CMK (cell line): Measurements from ENCODE around the gene ZNRD2.
A peak's percentile ranks its signal among the peaks of the same experiment; 100 is the strongest.

Experiments used
- DNase-seq: peaks from one replicate; pipeline ENCODE4 v3.0.0-alpha.2; 2010; ENCODE audit warnings: low read depth

ZNRD2 gene

GRCh38 chr11:65573391-65574079 is 3.3 kb downstream of the ZNRD2 start:
- no peak for DNase-seq

GRCh38 chr11:65574109-65574810 is 4.0 kb downstream of the ZNRD2 start:
- DNase-seq = peak; percentile 99

GRCh38 chr11:65574811-65575567 is 4.7 kb downstream of the ZNRD2 start:
- no peak for DNase-seq

- DNase-seq = peak; percentile 78
Measured at GRCh38 chr11:65575568-65576231, 5.4 kb downstream of the ZNRD2 start, which contains the start of gene EHBP1L1. EHBP1L1 (plus strand) TSS chr11:65576053; CDS start chr11:65576303, 250 bp downstream.

- DNase-seq = no peak
Measured at GRCh38 chr11:65576232-65576866, 6.1 kb downstream of the ZNRD2 start.

DNA sequence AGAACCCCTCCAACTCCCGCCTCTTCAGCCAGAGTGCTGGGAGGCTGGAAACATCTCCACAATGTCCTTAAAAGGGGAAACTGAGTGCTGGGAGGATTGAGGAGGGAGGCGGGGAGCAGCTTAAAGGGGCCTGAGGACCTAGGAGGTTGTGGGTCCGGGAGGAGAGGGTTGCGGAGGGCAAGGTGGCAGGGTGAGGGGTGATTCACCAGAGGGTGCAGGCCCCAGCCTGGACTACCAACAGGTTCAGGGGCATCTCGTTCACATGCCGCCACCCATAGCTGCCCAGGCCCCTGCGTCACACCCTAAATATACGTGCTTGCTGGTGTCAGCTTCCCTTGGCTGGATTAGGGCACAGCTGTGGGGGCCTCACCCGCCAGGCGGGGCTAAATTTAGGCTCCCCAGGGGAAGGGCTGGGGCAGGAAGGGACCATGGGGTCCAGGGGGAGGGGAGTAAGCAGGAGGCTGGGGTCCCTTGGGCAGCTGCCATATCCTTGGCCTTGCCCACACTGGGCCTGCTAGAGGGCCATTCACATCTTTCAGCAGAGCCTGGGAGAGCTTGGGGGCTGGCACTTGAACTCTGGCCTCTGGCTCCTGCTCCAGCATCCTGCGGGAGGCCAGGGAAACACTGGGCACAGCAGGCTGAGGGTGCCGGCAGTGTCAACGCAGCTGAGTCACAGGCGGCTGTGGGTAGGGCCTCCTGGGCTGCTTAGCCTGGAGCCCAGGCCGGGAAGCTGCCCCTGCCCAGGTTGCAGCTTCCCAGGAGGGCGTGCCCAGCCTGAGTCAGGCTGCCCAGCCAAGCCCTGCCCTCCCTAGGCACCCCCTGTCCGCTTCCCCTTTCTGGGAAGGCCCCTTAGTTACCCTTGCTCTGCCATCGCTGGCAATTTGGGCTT is 6.8 kb downstream of the ZNRD2 start:
- DNase-seq = no peak

- DNase-seq = no peak
Measured at GRCh38 chr11:65577756-65578109, 7.5 kb downstream of the ZNRD2 start.

DNA sequence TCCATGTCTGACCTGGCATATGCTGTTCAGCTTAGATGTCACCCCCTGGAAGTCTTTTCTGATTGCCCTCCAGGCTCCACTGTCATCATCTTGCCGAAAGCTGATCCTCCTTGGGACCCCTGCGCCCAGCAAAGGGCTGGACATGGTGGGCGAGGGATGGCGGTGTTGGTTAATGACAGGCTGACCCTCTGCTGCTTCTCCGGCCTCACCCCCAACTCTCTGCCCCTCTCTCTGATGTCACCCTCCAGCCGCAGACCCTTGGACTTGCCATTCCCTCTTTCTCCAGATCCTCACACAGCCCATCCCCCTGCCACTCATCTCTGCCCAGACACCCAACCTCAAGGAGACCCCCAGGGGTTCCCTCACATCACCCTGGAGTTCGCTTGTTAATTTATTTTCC is 7.9 kb downstream of the ZNRD2 start:
- DNase-seq = no peak

GRCh38 chr11:65578667-65579066 is 8.4 kb downstream of the ZNRD2 start:
- DNase-seq = no peak

DNA sequence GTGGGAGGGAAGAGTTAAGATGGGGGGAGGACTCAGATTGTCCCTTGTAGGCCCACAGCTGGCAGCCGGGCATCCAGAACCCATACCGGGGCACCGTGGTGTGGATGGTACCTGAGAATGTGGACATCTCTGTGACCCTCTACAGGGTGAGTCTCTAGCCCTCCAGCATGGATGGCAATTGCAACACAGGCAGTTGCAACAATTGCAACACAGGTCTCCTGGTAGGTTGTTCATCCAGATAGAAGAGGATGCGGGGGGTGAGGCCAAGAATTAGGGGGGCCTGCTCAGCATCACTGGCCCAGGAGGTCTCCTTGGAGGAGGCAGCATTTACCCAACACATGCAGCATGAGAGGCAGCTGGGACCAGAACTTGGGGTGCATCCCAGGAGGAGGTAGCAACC is 9.0 kb downstream of the ZNRD2 start:
- no peak for DNase-seq

GRCh38 chr11:65580031-65580692 is 9.9 kb downstream of the ZNRD2 start:
- DNase-seq = no peak

- no peak for DNase-seq
Measured at GRCh38 chr11:65580756-65581155, 10.5 kb downstream of the ZNRD2 start.

DNA sequence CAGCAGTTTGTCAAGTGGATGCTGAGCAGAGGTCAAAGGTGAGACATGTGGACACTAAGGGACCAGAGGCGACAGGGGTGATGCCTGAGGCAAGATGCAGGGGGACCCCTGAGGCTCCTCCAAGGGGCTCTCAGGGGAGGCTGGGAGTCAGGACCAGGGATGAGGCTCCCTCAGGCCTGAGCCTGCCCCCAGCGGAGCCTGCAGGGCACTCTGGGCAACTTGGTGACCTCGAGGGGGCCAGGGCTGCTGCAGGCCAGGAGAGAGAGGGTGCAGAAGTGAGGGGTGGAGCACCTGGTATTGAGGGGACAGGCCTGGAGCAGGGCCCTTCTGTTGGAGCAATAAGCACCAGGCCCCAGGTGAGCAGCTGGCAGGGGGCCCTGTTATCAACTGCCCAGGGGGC is 11.7 kb downstream of the ZNRD2 start:
- DNase-seq = no peak

DNA sequence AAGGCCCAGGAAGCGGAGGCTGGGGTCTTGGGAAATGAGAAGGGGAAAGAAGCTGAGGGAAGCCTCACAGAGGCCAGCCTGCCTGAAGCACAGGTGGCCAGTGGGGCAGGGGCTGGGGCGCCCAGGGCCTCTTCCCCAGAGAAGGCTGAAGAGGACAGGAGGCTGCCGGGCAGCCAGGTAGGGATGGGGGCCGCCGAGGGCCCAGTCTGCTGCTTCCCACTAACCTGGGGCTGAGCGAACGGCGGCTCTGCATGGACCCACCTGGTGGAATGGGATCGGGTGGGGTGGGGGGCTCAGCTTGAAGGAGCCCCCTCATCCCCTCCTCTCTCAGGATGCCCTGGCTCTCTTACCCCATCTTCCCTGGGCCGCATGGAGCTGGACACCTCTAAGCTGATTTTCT is 13.3 kb downstream of the ZNRD2 start:
- DNase-seq = no peak

GRCh38 chr11:65584106-65584505 is 13.8 kb downstream of the ZNRD2 start:
- DNase-seq = no peak

- no peak for DNase-seq
Measured at GRCh38 chr11:65584723-65585171, 14.5 kb downstream of the ZNRD2 start.

- no peak for DNase-seq
Measured at GRCh38 chr11:65585396-65586246, 15.3 kb downstream of the ZNRD2 start.

DNA sequence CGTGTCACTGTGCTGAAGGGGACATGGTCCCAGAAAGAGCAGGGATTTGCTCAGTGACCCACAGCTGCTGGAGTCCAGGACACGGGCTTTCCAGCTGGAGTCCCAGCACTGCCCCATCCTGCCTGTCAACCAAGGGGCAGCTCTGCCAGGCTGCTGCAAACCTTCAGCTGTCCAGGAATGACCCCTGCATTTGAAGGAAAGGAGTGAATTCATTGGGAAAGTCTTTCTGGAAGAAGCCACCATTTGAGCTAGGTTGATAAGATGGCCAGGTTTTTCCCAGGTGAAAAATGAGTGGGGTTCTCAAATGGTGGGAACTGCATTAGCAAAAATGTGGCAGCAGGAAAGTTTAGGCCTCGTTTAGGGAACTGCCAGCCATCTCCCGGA is 16.0 kb downstream of the ZNRD2 start:
- DNase-seq = no peak

GRCh38 chr11:65586676-65587075 is 16.4 kb downstream of the ZNRD2 start:
- DNase-seq = no peak
